Cerebellar nuclear complex (tissue), 1 donor: ENCODE data around the gene KCNMA1.
"Not testable (repeated sequence)": the region's sequence is repeated elsewhere in the genome, so short reads cannot be mapped to it uniquely, and the experiment has no call there.

Experiments
- DNase-seq, 2 experiments: peaks; one replicate each; lab custom pipeline; 2025; lab: John Stamatoyannopoulos, UW

Gene KCNMA1

GRCh38 chr10:77583527-77583926 is 54.1 kb downstream of the KCNMA1 start:
- no peak for DNase-seq

- DNase-seq: no peak
These were observed 54.9 kb downstream of the KCNMA1 start for GRCh38 chr10:77582710-77583115.

GRCh38 chr10:77581738-77582137 is 55.9 kb downstream of the KCNMA1 start:
- no peak for DNase-seq

- DNase-seq: no peak
These were observed 57.1 kb downstream of the KCNMA1 start for GRCh38 chr10:77580482-77580881.

GRCh38 chr10:77578583-77579227 is 58.9 kb downstream of the KCNMA1 start:
- no peak for DNase-seq

- DNase-seq: no peak
These were observed 59.9 kb downstream of the KCNMA1 start for GRCh38 chr10:77577666-77578229.

- DNase-seq: no peak
These were observed 61.1 kb downstream of the KCNMA1 start for GRCh38 chr10:77576444-77577032.

- DNase-seq: no peak
These were observed 61.6 kb downstream of the KCNMA1 start for GRCh38 chr10:77576007-77576367.

- peak; percentile 12 to 32 for DNase-seq
These were observed 62.2 kb downstream of the KCNMA1 start for GRCh38 chr10:77575271-77576006.

GRCh38 chr10:77574438-77574837 is 63.2 kb downstream of the KCNMA1 start:
- DNase-seq: no peak

GRCh38 chr10:77572520-77572919 is 65.1 kb downstream of the KCNMA1 start:
- DNase-seq: not testable (repeated sequence)

GRCh38 chr10:77571490-77571889 is 66.1 kb downstream of the KCNMA1 start:
- DNase-seq: no peak

GRCh38 chr10:77566914-77567566 is 70.6 kb downstream of the KCNMA1 start:
- no peak for DNase-seq

- DNase-seq: no peak
These were observed 71.4 kb downstream of the KCNMA1 start for GRCh38 chr10:77566236-77566635.

GRCh38 chr10:77565590-77566023 is 72.0 kb downstream of the KCNMA1 start:
- no peak for DNase-seq

GRCh38 chr10:77564731-77565589 is 72.6 kb downstream of the KCNMA1 start:
- DNase-seq: no peak

- no peak for DNase-seq
These were observed 73.9 kb downstream of the KCNMA1 start for GRCh38 chr10:77563638-77564270.

GRCh38 chr10:77562742-77563141 is 74.9 kb downstream of the KCNMA1 start:
- no peak for DNase-seq

GRCh38 chr10:77561991-77562390 is 75.6 kb downstream of the KCNMA1 start:
- no peak for DNase-seq

- no peak for DNase-seq
These were observed 77.1 kb downstream of the KCNMA1 start for GRCh38 chr10:77560471-77560870.

GRCh38 chr10:77560052-77560451 is 77.6 kb downstream of the KCNMA1 start:
- no peak for DNase-seq
